Fibroblast of the conjunctiva (primary cell): ENCODE measurements around the gene STRN3.

Experiments used
- DNase-seq: peaks from one replicate; pipeline ENCODE4 v3.0.0-alpha.2; 2010; ENCODE audit warnings: low read depth

STRN3 gene

GRCh38 chr14:30872602-30873001 is 153.6 kb downstream of the STRN3 start:
- no peak for DNase-seq

GRCh38 chr14:30869551-30870155 is 156.5 kb downstream of the STRN3 start:
- no peak for DNase-seq

- DNase-seq = no peak
These were observed 157.4 kb downstream of the STRN3 start for GRCh38 chr14:30868736-30869135.

- no peak for DNase-seq
These were observed 161.2 kb downstream of the STRN3 start for GRCh38 chr14:30864934-30865333.

DNA sequence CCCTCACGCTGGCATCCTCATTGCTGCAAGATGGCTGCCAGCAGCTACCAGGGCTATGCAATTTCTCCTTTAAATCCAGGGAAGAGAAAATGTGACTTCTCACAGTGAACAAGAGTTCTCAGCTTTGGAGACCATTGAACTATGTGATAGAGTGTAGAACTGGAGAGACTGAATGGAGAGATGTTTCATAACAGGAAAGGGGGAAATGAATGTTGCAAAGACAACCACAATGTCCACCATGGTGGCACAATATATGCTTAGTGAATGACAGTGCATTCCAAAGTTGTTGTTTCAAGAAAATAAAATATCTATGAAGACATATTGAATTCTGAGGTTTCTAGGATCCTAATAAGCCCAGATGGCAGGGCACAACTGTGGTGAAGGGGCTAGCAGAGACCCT is 165.0 kb downstream of the STRN3 start:
- no peak for DNase-seq

DNA sequence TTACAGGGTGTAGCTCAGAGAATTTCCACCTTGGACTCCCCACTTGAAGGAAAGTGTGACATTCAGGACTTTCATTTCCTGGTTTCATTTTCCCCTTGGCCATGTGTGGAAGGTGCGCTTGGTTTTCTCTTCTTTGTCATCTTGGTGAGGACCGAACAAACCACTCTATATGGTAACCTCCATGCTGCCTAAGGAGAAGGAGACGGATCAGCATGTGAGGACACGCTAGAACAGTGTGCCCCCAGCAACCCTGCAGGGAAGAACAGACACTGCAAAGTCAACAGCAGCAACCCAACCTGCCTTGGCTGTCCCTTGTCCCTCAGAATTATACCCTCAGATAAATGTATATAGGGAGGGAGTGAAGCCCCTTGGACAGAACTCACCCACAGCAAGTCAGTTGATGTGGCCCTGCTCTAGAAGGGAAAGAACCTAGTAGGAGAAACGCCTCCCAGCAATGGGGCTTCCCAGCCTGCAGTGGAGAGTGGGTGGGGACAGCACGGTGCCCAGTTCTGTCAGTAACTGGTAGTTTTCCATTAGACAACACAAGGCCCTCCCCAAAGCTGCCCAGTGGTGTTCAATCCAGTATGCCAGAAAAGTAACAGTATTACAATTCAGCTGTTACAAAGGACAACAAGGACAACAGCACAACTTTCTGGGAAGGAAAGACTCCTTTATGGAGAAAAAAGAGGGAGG is 170.7 kb downstream of the STRN3 start:
- DNase-seq = no peak

DNA sequence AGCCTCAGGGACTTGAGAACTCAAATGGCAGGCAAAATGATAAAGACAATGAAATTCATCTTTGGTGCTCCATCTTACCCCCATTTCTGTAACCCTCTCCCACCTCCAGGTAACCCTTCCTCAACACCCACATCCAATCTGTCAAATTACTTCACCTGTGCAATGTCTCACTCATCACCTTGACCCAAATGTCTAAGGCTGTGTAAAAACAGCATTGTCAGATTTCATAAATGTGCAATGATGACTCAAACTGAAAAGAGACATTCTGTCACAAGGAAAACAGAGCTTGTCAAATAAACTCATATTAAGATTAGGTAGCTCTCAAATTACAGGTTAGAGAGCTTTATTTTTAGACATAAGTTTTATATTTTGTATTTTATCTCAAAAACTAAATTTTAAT is 171.7 kb downstream of the STRN3 start:
- no peak for DNase-seq

GRCh38 chr14:30853946-30854345 is 172.2 kb downstream of the STRN3 start:
- DNase-seq = no peak

GRCh38 chr14:30849983-30850382 is 176.2 kb downstream of the STRN3 start:
- DNase-seq = no peak

GRCh38 chr14:30849354-30849753 is 176.8 kb downstream of the STRN3 start:
- no peak for DNase-seq

DNA sequence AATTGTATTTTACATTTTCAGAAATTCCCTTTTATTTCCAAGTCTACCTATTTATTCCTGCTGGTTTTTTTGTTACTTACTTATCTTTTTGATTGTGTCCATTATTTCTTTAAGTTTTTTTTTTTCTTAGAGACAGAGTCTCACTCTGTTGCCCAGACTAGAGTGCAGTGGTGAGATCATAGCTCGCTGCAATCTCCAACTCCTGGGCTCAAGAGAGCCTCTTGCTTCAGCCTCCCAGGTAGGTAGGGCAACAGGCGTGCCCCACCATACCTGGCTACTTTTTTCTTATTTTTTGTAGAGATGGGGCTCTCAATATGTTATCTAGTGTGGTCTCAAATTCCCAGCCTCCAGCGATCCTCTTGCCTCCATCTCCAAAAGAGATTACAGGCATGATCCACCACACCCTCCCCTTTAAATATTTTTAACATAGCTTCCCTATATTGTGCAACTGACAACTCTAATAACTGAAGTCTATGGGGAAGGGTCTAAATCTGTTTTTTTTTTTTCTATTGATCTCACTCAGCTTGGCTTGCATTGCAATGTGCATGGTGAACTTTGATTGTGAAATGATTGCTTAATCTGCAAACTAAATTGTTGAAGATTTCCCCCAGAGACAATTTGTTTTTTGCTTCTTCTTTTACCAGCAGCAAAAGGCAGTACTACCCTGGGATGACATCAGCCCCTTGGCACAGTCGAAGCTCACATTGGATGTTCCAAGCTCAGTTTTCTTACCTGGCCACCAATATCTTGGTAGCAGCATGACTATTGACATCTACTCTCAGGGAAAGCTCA is 177.5 kb downstream of the STRN3 start:
- no peak for DNase-seq
